HepG2 (cell line): ENCODE results near the gene CDK15.

Experiments
- BCL6 ChIP-seq: IDR thresholded peaks from 2 replicates; pipeline ENCODE4 v1.6.1; 2016; ENCODE audit warnings: missing genetic modification reagents, missing compliant biosample characterization
- FOXA3 ChIP-seq: IDR thresholded peaks from 2 replicates; pipeline ENCODE4 v1.6.1; 2016; ENCODE audit warnings: missing genetic modification reagents, missing compliant biosample characterization
- ZNF274 ChIP-seq: sonication (generic); formaldehyde crosslinking; IDR thresholded peaks from 2 replicates; pipeline ENCODE4 v1.5.1; 2020; ENCODE audit warnings: mild to moderate bottlenecking, missing genetic modification reagents
- TF ChIP-seq, protein P1 (sequence below): sonication (generic); formaldehyde crosslinking; IDR thresholded peaks from 2 replicates; pipeline ENCODE4 v1.4.0; 2020; ENCODE audit warnings: missing genetic modification reagents
- TF ChIP-seq, protein P2 (sequence below): sonication (generic); formaldehyde crosslinking; IDR thresholded peaks from 2 replicates; pipeline ENCODE4 v1.8.1; 2023; ENCODE audit warnings: missing genetic modification reagents, inconsistent platforms, borderline replicate concordance
- TF ChIP-seq, protein P3 (sequence below): sonication (generic); formaldehyde crosslinking; IDR thresholded peaks from 2 replicates; pipeline ENCODE4 v1.8.1; 2023; ENCODE audit warnings: missing genetic modification reagents, mild to moderate bottlenecking, borderline replicate concordance

DNA sequence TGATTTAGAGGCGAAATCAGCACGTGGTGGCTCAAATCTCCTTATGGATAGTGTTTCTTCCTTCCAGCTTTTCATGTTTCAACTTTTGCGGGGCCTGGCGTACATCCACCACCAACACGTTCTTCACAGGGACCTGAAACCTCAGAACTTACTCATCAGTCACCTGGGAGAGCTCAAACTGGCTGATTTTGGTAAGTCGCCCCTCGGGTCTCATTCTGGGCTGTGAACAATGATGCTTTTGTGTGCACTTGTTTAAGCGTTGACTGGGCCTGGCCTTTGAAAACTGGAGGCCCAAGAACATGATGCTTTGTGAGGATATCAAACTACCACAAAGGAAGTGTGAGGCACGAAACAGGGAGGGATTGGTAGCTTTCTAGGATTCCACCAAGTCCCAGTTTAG, 27.4 kb downstream of the CDK15 start:
- TF ChIP-seq FOXA3 (CRISPR knock-in tag) (no peak), ZNF274 (no peak), BCL6 (CRISPR knock-in tag) (no peak)
- TF ChIP-seq, protein P1, sequence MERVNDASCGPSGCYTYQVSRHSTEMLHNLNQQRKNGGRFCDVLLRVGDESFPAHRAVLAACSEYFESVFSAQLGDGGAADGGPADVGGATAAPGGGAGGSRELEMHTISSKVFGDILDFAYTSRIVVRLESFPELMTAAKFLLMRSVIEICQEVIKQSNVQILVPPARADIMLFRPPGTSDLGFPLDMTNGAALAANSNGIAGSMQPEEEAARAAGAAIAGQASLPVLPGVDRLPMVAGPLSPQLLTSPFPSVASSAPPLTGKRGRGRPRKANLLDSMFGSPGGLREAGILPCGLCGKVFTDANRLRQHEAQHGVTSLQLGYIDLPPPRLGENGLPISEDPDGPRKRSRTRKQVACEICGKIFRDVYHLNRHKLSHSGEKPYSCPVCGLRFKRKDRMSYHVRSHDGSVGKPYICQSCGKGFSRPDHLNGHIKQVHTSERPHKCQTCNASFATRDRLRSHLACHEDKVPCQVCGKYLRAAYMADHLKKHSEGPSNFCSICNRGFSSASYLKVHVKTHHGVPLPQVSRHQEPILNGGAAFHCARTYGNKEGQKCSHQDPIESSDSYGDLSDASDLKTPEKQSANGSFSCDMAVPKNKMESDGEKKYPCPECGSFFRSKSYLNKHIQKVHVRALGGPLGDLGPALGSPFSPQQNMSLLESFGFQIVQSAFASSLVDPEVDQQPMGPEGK (CRISPR knock-in tag): no peak
- TF ChIP-seq, protein P2, sequence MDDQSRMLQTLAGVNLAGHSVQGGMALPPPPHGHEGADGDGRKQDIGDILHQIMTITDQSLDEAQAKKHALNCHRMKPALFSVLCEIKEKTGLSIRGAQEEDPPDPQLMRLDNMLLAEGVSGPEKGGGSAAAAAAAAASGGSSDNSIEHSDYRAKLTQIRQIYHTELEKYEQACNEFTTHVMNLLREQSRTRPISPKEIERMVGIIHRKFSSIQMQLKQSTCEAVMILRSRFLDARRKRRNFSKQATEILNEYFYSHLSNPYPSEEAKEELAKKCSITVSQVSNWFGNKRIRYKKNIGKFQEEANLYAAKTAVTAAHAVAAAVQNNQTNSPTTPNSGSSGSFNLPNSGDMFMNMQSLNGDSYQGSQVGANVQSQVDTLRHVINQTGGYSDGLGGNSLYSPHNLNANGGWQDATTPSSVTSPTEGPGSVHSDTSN (CRISPR knock-in tag): no peak
- TF ChIP-seq, protein P3, sequence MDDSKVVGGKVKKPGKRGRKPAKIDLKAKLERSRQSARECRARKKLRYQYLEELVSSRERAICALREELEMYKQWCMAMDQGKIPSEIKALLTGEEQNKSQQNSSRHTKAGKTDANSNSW (CRISPR knock-in tag): no peak
